SK-N-SH treated with all-trans-retinoic acid at 6 μM for 48 hours (cell line): ENCODE results near the gene TFAP2A.

Experiments used
- ATAC-seq: fragments of 200-7000 bp; cut with Tn5 transposase; 3 replicates; pipeline ENCODE4 v1.9.1; 2020; ENCODE audit warnings: mild to moderate bottlenecking, moderate library complexity
- BACH2 ChIP-seq: fragments of 250-450 bp; sonication (Bioruptor Pico); IDR thresholded peaks from 2 replicates; pipeline ENCODE4 v1.9.0; 2021; ENCODE audit warnings: mild to moderate bottlenecking, borderline replicate concordance
- ESRRG ChIP-seq: fragments of 250-450 bp; sonication (Bioruptor Pico); IDR thresholded peaks from 2 replicates; pipeline ENCODE4 v1.6.1; 2021; ENCODE audit warnings: mild to moderate bottlenecking
- GLIS3 ChIP-seq: fragments of 250-450 bp; sonication (Bioruptor Pico); IDR thresholded peaks from 2 replicates; pipeline ENCODE4 v1.5.0; 2020; ENCODE audit warnings: mild to moderate bottlenecking, moderate library complexity
- ISL1 ChIP-seq: fragments of 250-450 bp; sonication (Bioruptor Pico); IDR thresholded peaks from 2 replicates; pipeline ENCODE4 v2.1.2; 2022; ENCODE audit warnings: mild to moderate bottlenecking, moderate library complexity
- OSR1 ChIP-seq: fragments of 250-450 bp; sonication (Bioruptor Pico); IDR thresholded peaks from 2 replicates; pipeline ENCODE4 v1.8.0; 2022; ENCODE audit warnings: moderate library complexity, mild to moderate bottlenecking, inconsistent platforms
- PPARA ChIP-seq: fragments of 250-450 bp; sonication (Bioruptor Pico); IDR thresholded peaks from 2 replicates; pipeline ENCODE4 v1.5.0; 2020; ENCODE audit warnings: mild to moderate bottlenecking, borderline replicate concordance
- RARB ChIP-seq: fragments of 250-450 bp; sonication (Bioruptor Pico); IDR thresholded peaks from 2 replicates; pipeline ENCODE4 v1.8.0; 2021; ENCODE audit warnings: mild to moderate bottlenecking, moderate library complexity
- TCF4 ChIP-seq: fragments of 250-450 bp; sonication (Bioruptor Pico); IDR thresholded peaks from 2 replicates; pipeline ENCODE4 v1.8.0; 2021; ENCODE audit warnings: mild to moderate bottlenecking, moderate library complexity, borderline replicate concordance
- TOX ChIP-seq: fragments of 250-450 bp; sonication (Bioruptor Pico); IDR thresholded peaks from 2 replicates; pipeline ENCODE4 v1.8.0; 2021; ENCODE audit warnings: mild to moderate bottlenecking, moderate library complexity, borderline replicate concordance
- ZC3H10 ChIP-seq: fragments of 250-450 bp; sonication (Bioruptor Pico); IDR thresholded peaks from 2 replicates; pipeline ENCODE4 v1.5.1; 2021; ENCODE audit warnings: mild to moderate bottlenecking, moderate library complexity
- ZFP3 ChIP-seq: fragments of 250-450 bp; sonication (Bioruptor Pico); IDR thresholded peaks from 2 replicates; pipeline ENCODE4 v1.5.0; 2020; ENCODE audit warnings: mild to moderate bottlenecking, moderate library complexity
- ZFP30 ChIP-seq: fragments of 450-650 bp; formaldehyde crosslinking; IDR thresholded peaks from 2 replicates; pipeline ENCODE4 v1.5.0; 2022; ENCODE audit warnings: mild to moderate bottlenecking, moderate library complexity
- ZNF565 ChIP-seq: fragments of 450-650 bp; formaldehyde crosslinking; conservative IDR thresholded peaks from 2 replicates; pipeline ENCODE4 v1.5.0; 2020; ENCODE audit warnings: low read depth, mild to moderate bottlenecking, moderate library complexity
- ZNF8 ChIP-seq: fragments of 450-650 bp; formaldehyde crosslinking; IDR thresholded peaks from 2 replicates; pipeline ENCODE4 v1.5.0; 2020; ENCODE audit warnings: mild to moderate bottlenecking, moderate library complexity
- TF ChIP-seq, protein P1 (sequence below): fragments of 250-450 bp; sonication (Bioruptor Pico); IDR thresholded peaks from 2 replicates; pipeline ENCODE4 v1.8.0; 2021; ENCODE audit warnings: low read depth, mild to moderate bottlenecking, moderate library complexity, borderline replicate concordance
- TF ChIP-seq, protein P2 (sequence below): fragments of 250-450 bp; sonication (Bioruptor Pico); IDR thresholded peaks from 2 replicates; pipeline ENCODE4 v1.5.1; 2021; ENCODE audit warnings: mild to moderate bottlenecking, moderate library complexity
- TF ChIP-seq, protein P3 (sequence below): fragments of 250-450 bp; sonication (Bioruptor Pico); IDR thresholded peaks from 2 replicates; pipeline ENCODE4 v1.5.1; 2020; ENCODE audit warnings: low read depth, mild to moderate bottlenecking, moderate library complexity
- TF ChIP-seq, protein P4 (sequence below): fragments of 250-450 bp; sonication (Bioruptor Pico); IDR thresholded peaks from 2 replicates; pipeline ENCODE4 v1.8.0; 2020; ENCODE audit warnings: mild to moderate bottlenecking, moderate library complexity, borderline replicate concordance

The TFAP2A gene

DNA sequence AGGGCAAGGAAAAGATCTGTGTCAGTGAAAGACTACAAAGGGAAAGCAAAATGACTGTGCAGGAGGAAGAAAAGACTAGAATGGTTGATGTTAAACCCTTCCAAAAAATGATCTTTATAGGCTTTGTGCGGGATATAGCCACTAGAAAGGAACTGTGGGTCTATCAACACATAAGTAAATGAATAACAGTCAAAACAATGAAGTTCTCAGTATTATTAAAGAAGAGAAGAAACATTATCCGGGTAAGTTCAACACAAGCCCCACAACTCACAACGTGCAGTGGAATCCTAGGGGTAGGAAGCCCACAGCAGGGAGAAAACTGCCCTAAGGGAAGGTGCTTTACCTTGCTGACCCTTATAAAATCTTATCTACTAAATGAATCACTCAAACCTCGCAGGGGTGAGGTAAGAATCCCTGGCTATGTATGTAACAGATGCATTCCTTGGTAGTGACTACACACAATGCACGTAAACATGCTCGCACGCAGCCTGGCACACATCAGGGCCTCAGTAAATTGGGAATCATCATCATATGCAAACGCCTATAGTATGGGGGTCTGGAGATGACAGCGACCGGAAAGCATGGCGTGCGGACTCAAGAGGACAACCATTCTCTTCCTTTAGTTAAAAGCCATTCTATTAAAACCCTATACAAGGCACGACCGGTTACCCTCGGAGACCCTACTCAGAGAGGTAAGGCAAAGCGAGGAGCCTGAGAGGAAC is 11.3 kb downstream of the TFAP2A start:
- peak; percentile 40 for ATAC-seq
- TF ChIP-seq, protein P1, sequence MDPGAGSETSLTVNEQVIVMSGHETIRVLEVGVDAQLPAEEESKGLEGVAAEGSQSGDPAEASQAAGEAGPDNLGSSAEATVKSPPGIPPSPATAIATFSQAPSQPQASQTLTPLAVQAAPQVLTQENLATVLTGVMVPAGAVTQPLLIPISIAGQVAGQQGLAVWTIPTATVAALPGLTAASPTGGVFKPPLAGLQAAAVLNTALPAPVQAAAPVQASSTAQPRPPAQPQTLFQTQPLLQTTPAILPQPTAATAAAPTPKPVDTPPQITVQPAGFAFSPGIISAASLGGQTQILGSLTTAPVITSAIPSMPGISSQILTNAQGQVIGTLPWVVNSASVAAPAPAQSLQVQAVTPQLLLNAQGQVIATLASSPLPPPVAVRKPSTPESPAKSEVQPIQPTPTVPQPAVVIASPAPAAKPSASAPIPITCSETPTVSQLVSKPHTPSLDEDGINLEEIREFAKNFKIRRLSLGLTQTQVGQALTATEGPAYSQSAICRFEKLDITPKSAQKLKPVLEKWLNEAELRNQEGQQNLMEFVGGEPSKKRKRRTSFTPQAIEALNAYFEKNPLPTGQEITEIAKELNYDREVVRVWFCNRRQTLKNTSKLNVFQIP (CRISPR knock-in tag): no peak
- TF ChIP-seq RARB (CRISPR knock-in tag) (no peak), ZFP30 (CRISPR knock-in tag) (no peak)

DNA sequence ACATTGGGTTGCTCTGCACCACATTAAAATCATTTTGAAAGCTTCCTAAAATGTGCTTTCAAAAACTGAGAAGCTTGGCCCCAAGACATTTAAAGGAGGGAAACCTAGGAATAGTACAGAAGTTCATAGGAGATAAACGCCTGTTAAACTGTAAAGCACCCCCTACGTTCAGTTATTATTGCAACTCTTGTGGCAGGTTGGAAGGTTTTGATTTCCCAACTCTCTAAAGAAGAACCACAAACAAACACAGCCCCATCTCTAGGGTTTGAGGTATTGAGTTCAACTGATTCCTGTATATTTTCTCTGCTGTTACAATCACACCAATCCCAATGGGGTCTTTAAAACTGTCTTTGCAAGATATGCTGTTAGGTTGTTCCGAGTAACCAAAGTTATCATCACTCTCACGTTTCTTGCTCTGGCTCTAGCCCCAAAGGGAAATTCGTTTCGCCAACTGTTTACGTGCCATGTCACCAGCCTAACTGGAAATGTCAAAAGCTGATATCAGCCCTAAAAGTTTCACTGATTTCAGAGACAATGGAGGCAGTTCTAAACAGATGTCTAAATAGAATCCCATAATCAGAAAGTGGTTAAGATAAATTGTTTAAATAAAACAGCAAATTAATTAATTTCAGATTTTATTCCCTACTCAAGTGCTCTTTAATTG is 12.1 kb downstream of the TFAP2A start:
- TF ChIP-seq, protein P2, sequence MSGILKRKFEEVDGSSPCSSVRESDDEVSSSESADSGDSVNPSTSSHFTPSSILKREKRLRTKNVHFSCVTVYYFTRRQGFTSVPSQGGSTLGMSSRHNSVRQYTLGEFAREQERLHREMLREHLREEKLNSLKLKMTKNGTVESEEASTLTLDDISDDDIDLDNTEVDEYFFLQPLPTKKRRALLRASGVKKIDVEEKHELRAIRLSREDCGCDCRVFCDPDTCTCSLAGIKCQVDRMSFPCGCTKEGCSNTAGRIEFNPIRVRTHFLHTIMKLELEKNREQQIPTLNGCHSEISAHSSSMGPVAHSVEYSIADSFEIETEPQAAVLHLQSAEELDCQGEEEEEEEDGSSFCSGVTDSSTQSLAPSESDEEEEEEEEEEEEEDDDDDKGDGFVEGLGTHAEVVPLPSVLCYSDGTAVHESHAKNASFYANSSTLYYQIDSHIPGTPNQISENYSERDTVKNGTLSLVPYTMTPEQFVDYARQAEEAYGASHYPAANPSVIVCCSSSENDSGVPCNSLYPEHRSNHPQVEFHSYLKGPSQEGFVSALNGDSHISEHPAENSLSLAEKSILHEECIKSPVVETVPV: no peak
- no peak for TF ChIP-seq TOX
- TF ChIP-seq, protein P3, sequence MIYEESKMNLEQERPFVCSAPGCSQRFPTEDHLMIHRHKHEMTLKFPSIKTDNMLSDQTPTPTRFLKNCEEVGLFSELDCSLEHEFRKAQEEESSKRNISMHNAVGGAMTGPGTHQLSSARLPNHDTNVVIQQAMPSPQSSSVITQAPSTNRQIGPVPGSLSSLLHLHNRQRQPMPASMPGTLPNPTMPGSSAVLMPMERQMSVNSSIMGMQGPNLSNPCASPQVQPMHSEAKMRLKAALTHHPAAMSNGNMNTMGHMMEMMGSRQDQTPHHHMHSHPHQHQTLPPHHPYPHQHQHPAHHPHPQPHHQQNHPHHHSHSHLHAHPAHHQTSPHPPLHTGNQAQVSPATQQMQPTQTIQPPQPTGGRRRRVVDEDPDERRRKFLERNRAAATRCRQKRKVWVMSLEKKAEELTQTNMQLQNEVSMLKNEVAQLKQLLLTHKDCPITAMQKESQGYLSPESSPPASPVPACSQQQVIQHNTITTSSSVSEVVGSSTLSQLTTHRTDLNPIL: no peak
- no peak for TF ChIP-seq ISL1 (CRISPR knock-in tag)
- TF ChIP-seq ZFP3: no peak
- no peak for TF ChIP-seq ZC3H10 (CRISPR knock-in tag)
- TF ChIP-seq, protein P1 (CRISPR knock-in tag): no peak
- TF ChIP-seq, all 23 proteins: peak for 0
- ATAC-seq: no peak

DNA sequence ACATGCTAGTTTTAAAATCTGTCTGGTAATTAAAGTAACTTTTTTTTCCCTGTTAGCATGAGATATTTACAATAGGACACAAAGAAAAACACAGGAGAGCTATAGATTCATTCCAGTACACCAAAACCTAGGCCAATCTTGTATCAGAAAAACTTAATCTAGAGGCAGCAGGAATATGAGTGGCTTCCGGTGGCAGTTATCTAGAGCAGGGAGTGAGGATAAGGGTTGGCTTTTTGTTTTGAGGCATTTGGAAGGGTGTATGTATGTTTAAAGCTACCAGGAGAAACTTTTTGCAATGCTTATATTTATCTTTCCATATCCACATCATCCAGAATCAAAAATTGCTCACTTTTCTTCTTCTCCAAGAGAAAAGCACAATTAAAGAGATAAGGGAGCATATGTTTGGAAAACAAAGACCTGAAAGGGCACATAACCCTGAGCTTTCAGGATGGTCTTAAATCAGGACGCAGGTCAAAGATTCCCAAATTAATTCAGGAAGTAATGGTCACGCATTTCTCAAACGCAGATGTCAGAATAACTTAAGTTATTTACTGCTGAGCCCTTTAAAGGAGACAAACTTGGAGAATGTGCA is 13.1 kb downstream of the TFAP2A start:
- ATAC-seq: no peak
- no peak for TF ChIP-seq BACH2 (CRISPR knock-in tag)
- TF ChIP-seq, protein P2: no peak

DNA sequence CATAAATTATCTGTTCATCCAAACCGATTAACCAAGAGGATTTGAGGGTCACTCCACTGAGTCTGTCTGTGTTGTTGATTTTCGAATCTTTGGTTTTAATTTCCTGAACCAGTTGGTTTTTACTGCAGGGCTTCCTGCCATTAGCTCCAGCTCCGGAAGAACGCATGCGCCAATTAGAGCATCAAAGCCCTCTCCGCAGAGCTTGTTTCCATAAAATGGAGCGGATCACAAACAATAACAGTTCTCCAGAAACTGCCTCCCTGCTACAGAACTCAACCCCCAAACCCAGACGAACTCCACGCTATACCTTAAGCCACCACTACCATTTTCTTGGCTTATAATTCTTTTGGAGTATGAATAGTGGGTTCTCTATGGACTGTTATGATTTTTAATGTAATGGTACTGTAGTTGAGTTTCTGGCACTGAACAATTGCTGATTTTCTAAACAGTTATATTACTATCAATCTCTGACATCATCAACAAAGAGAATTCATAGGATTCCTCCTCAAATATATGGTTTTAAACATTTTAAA is 13.8 kb downstream of the TFAP2A start:
- no peak for ATAC-seq
- TF ChIP-seq ZNF565 (CRISPR knock-in tag) (no peak), BACH2 (CRISPR knock-in tag) (no peak), GLIS3 (CRISPR knock-in tag) (no peak), ZFP30 (CRISPR knock-in tag) (no peak), ZNF8 (CRISPR knock-in tag) (no peak), TOX (no peak), PPARA (CRISPR knock-in tag) (no peak), TCF4 (no peak), OSR1 (no peak), ESRRG (CRISPR knock-in tag) (no peak), ZC3H10 (CRISPR knock-in tag) (no peak)
- TF ChIP-seq, protein P1 (CRISPR knock-in tag): no peak
- TF ChIP-seq, protein P2: no peak
- TF ChIP-seq, protein P4, sequence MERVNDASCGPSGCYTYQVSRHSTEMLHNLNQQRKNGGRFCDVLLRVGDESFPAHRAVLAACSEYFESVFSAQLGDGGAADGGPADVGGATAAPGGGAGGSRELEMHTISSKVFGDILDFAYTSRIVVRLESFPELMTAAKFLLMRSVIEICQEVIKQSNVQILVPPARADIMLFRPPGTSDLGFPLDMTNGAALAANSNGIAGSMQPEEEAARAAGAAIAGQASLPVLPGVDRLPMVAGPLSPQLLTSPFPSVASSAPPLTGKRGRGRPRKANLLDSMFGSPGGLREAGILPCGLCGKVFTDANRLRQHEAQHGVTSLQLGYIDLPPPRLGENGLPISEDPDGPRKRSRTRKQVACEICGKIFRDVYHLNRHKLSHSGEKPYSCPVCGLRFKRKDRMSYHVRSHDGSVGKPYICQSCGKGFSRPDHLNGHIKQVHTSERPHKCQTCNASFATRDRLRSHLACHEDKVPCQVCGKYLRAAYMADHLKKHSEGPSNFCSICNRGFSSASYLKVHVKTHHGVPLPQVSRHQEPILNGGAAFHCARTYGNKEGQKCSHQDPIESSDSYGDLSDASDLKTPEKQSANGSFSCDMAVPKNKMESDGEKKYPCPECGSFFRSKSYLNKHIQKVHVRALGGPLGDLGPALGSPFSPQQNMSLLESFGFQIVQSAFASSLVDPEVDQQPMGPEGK (CRISPR knock-in tag): no peak
- TF ChIP-seq, protein P3: no peak
